Muscle layer of colon (tissue), 2 donors: Measurements from ENCODE around the gene LSM12.

Source experiments
- H3K27ac ChIP-seq: one replicate; pipeline ENCODE4 v1.7.0; 2013; ENCODE audit warnings: low read depth, mild to moderate bottlenecking, low read length, moderate library complexity
- H3K27me3 ChIP-seq, 2 donors: one replicate each; pipeline ENCODE4 v1.7.0; 2013; ENCODE audit warnings: low read length in 2 of 2, mild to moderate bottlenecking in 2 of 2; ENCODE audit not compliant: insufficient read depth in 2 of 2, control insufficient read depth in 1 of 2
- H3K36me3 ChIP-seq: one replicate; pipeline ENCODE4 v1.7.0; 2013; ENCODE audit warnings: mild to moderate bottlenecking, low read length; ENCODE audit not compliant: insufficient read depth
- H3K4me1 ChIP-seq: one replicate; pipeline ENCODE4 v1.7.0; 2013; ENCODE audit warnings: mild to moderate bottlenecking, low read length; ENCODE audit not compliant: insufficient read depth
- H3K4me3 ChIP-seq, 2 donors: one replicate each; pipeline ENCODE4 v1.7.0; 2013; ENCODE audit warnings: low read length in 2 of 2, low read depth in 1 of 2, mild to moderate bottlenecking in 1 of 2, moderate library complexity in 1 of 2
- H3K9ac ChIP-seq: one replicate; pipeline ENCODE4 v1.7.0; 2013; ENCODE audit warnings: low read length
- H3K9me3 ChIP-seq: one replicate; pipeline ENCODE4 v1.7.0; 2013; ENCODE audit warnings: mild to moderate bottlenecking, low read length
- donor health status: abdominal sarcoma.
- donor health status: Adenocarcinoma of cecum.

Gene LSM12

DNA sequence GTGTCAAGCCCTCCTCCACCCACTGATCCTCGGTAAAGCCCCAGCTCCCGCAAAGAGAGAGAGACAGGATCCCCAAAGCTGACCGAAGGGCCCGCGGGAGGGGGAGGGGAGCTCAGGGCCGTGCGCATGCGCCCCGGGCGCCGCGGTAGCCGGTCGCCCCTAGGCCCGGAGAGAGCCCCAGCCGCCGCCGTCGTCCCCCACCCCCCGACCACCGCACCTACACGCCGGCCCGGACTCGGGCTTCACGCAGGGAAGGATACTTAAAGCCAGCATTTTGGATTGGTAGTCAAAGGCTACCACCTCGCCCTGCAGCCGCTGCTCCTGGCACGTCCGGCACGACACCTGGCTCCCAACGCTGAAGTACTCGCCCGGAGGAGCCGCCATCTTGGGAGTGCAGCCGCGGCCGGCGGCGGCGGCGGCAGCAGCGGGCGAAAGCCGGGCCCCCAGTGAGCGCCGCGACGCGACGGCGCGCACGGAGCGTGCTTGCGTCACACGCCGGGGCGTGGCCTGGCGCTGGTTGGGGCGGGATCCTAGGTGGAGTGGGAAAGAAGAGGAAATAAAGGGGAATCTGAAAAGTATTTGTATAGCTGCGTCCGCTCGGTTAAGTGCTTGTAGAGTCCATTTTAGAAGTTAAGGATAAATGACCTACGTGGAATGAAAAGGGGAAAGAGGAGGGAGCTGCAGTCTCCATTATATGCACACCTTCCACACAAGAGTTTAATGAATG lies at the start of gene LSM12:
TSS of gene LSM12 (minus strand) at position 468 of the 727 bp plus-strand sequence. CDS start at position 384, 84 bp downstream.
- no peaks in the 10 kb centered on the region for H3K9me3 ChIP-seq
- H3K4me3 ChIP-seq = peak within 1 kb of the TSS; percentile 77 to 93
- peak within 1 kb of the TSS; percentile 96 for H3K9ac ChIP-seq
- H3K27ac ChIP-seq = peak within 1 kb of the TSS; percentile 94
- peaks cover 23% of the 10 kb centered on the region for H3K4me1 ChIP-seq
- H3K36me3 ChIP-seq = peaks cover 13% of the 10 kb centered on the region
- H3K27me3 ChIP-seq = no peaks in the 10 kb centered on the region

DNA sequence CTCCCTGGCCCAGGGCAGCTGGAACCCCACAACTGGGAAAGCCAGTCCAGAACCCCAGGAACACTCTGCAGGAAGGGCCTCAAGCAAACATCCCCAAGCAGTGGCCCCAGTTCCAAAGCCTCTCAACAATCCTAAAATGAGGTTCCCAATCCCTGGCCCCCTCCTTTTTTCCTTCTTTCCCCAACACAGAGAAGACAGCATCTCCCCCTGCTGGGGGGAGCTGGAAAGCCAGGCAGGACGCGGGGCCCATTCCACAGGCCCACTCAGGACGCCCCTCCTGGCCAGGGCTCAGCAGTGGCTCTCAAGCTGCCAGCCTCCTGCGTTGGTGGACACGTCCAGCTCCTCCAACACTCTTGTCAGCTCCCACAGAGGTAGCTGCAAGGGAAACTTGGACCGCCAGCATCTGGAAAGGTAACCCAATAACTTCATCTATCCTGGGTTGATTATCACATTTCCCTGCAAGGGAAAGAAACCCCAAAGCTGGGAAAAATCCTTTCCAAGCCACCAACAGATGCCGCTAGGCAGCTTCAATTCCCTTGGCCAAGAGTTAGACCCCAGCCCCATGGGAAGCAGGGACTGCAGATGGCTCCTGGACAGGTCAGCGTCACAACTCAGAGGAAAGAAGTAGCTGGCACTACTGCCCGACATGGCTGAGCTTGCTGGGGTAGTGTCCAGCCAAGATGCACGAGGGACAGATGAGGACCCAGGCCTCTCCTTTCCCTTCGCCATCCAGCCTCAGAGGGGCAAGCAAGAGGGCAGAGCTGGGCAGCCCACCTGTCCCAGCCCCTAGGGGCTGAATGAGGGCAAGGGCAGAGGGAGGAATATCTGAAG lies 49.3 kb upstream of the LSM12 start:
- Histone ChIP-seq H3K36me3 (peaks cover 44% of the 10 kb centered on the region), H3K27me3 (no peaks in the 10 kb centered on the region), H3K27ac (no peak overlapping the region), H3K9me3 (no peaks in the 10 kb centered on the region), H3K9ac (no peak overlapping the region), H3K4me3 (no peak overlapping the region), H3K4me1 (peaks cover 52% of the 10 kb centered on the region)

DNA sequence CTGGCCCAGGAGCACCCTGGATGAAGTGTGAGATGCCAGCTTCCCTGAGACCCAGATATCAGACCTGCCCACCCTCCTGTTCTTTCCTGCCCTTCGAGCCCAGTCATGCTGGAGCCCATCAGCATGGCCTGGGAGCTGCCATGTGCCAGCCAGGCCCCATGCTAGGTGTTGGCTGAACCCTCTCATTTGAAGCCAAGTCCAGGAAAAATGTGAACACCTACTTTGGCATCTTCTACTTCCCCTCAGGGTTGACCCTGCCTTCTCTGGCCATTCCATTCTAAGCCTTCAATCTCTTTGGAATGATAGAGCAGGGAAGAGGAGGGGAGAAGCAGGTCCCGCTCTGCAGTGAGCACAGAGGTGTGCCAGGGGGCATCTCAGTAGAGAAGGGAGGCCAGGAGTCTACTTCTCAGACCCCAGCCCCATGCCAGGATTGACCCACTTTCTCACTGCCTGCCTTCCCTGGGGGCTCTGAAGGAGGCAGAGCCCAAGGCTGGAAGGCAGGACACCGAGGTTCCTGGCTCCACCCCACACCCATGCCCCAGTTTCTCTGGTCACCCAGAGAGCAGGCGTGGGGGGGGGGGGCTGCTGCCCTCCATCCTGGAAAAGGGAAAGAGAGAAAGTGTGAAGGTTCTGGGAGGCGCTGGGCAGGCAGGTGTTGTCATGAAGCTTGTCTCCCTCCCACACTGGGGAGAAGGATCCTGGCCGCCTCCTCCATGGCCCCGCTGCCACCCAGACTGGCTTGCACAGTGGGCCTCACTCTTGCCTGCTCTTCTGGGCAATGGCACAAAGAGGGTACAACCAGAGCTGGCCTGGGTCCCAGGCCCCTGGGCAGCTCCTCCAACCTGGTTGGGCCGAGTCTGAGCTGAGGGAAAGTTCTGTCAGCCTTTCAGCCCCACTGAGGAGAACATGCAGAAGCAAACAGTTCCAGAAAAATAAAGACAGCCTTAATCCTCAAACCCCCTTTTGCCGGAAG lies 47.7 kb upstream of the LSM12 start:
- H3K4me1 ChIP-seq = peaks cover 61% of the 10 kb centered on the region
- no peak overlapping the region for H3K4me3 ChIP-seq
- H3K9me3 ChIP-seq = no peaks in the 10 kb centered on the region
- H3K9ac ChIP-seq = no peak overlapping the region
- H3K36me3 ChIP-seq = peaks cover 37% of the 10 kb centered on the region
- H3K27me3 ChIP-seq = no peaks in the 10 kb centered on the region
- no peak overlapping the region for H3K27ac ChIP-seq

DNA sequence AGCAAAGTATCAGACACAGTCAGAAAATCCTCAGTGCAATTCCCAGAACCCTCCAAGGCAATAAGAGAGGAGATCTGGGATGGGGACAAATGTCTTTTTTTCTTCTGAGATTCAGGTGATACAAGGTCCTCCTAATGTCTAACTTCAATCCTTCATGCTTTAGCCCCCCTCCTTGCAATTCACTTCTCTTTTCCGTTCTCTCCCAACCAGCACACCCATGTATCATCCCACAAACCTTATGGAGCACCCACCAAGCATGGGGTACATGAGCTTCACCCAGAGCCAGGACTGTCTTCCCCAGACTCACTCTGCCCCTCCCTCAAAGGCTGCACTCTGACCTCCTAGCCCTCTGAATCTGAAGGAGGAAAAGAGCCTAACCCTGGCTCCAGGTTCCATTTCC lies 46.9 kb upstream of the LSM12 start:
- Histone ChIP-seq H3K4me1 (peaks cover 61% of the 10 kb centered on the region), H3K9ac (no peak overlapping the region), H3K36me3 (peaks cover 37% of the 10 kb centered on the region), H3K27me3 (no peaks in the 10 kb centered on the region), H3K4me3 (no peak overlapping the region), H3K27ac (no peak overlapping the region), H3K9me3 (no peaks in the 10 kb centered on the region)

DNA sequence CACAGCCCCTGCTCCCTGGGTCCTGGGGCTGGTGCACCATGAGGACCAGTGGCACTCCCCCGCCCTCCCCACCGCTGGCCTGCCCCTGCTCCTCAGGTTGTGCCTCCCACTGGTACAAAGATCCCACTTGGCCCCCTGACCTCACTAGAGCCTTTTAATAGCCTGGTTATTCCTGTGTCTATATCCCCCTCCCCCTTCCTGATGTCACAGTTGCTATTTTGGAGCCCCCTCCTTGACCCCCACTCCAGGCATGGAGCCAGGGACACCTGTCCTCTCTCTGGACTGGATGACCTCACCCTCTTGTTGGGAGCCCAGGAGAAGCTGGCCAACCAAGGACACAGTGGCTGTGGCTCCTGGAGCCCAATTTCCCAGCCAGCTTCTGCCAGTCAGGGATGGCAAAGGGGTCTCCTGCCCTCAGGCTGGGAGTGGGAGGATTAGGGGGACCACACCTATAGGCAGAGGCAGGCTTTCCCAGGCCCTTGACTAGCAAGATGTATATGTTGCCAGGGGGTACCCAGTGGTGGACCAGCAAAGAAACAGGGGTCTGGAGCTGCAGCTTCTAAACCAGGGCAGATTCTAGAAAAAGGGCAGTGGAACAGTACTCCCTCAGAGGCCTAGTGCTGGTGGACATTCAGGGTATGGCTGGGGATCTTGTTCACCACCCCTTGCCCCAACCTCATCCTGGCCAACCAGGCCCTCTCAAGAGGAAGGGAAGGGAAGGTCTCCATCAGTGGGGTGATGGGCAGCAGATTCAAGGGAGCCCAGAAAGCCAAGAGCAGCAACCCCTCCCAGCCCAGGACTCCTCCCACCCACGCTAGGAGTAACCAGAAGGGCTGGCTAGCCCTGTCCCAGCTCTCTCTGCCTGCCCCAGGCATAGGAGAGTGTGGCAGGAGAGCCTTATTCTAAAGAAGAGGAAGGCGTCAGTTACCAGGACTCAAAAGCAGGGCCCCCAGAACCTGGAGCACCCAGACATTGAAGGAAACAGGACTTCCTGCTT lies 46.1 kb upstream of the LSM12 start:
- Histone ChIP-seq H3K27ac (no peak overlapping the region), H3K36me3 (peaks cover 37% of the 10 kb centered on the region), H3K9me3 (no peaks in the 10 kb centered on the region), H3K9ac (no peak overlapping the region), H3K4me1 (peaks cover 68% of the 10 kb centered on the region), H3K4me3 (no peak overlapping the region), H3K27me3 (no peaks in the 10 kb centered on the region)

DNA sequence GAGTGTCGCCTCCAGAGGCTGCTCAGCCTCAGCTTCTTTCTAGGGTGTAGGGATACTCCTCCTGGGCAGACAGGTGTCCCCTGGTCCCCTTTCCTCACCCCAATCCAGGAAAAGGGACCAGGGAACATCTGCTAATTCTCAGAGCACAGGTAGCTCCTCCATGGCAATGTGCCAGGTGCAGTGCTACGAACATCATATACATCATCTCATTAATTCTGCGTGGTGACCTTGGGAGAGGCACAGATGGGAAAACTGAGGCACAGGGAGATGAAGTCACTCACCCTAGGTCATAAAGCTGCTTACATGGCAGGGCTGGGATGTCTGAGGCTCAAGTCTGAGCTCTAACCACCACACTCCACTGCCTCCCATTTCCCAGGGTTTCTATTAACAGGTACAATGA lies 45.3 kb upstream of the LSM12 start:
- H3K27me3 ChIP-seq = no peaks in the 10 kb centered on the region
- H3K27ac ChIP-seq = no peak overlapping the region
- no peak overlapping the region for H3K9ac ChIP-seq
- H3K4me1 ChIP-seq = peaks cover 76% of the 10 kb centered on the region
- H3K9me3 ChIP-seq = no peaks in the 10 kb centered on the region
- H3K36me3 ChIP-seq = peaks cover 32% of the 10 kb centered on the region
- no peak overlapping the region for H3K4me3 ChIP-seq

DNA sequence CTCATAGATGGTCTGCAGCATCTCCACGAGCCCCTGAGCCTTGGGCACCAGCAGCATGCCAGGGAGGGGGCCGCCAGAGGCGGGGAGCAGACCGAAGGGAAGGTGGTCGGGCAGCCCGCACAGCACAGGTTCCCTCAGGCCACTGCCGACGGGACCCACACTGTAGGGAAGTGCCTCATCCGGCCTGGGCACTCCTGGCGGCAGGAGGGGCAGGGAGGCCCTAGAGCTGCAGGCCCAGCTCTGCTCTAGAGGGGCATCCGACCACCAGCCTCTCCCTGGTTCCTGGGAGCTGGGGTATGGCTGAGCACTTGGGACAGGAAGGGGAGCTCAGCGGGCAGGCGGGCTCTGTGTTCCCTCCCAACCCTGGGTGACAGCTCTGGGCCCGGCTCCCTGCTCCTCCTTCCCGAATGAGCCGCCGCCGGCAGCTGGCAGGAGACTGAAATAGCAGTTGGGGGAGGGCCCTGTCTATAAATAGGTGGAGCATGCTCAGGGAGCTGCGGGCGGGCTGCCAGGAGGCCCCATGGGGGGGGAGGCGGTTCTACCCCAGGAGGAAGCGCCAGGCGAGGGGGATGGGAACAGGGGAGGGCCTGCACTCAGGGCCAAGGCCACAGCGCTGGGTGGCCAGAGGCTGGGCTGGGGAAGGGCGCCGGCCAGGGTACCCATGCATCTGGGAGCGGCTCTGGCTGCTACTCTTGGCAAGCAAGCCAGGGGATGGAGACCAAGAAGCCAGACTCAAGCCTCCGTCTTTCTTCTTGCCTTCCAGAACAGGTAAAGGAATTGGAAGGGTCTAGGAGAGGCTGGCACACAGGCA lies 44.6 kb upstream of the LSM12 start:
- no peaks in the 10 kb centered on the region for H3K9me3 ChIP-seq

DNA sequence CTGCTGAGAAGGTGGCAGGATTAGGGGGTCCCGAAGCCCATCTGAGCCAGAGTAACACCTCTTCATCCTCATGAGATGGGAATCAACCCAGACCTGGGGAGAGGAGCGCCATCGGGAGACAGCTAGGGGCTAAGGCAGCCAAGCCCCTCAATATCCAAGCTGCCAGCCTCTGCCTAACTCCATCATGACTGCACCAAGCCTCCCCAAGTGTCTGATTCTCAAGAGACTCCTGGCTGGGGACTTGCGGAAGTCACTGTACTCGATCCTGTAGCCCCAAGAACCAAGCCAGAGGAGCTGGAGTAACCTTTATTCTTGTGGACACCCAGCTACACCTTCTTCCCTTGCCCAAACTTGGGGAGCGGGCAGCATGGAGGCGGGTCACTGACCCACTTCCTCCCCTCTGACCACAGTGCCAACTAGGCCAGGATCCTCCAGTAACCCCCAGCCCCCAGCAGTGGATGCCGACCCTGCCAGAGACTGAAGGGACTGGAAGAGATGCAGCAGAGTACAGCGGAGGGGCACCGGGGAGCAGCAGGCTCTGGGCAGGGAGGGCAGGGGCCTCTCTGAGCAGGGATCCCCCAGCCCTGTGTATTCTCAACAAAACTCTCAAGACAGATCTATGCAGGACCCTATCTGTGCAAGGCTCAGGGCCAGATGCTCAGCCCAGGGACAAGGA lies 43.7 kb upstream of the LSM12 start:
- Histone ChIP-seq H3K36me3 (peaks cover 18% of the 10 kb centered on the region), H3K9ac (peak overlapping the region; percentile 28), H3K27me3 (no peaks in the 10 kb centered on the region), H3K4me1 (peaks cover 78% of the 10 kb centered on the region), H3K9me3 (no peaks in the 10 kb centered on the region), H3K27ac (peak overlapping the region; percentile 68), H3K4me3 (peak overlapping the region; percentile 2 to 52)

More for the DNA sequence above, 44.6 kb upstream of the LSM12 start:
- Histone ChIP-seq H3K9ac (no peak overlapping the region), H3K4me3 (peak overlapping the region; percentile 2 to 52), H3K27me3 (no peaks in the 10 kb centered on the region), H3K36me3 (peaks cover 25% of the 10 kb centered on the region), H3K27ac (peak overlapping the region; percentile 68), H3K4me1 (peaks cover 73% of the 10 kb centered on the region)

DNA sequence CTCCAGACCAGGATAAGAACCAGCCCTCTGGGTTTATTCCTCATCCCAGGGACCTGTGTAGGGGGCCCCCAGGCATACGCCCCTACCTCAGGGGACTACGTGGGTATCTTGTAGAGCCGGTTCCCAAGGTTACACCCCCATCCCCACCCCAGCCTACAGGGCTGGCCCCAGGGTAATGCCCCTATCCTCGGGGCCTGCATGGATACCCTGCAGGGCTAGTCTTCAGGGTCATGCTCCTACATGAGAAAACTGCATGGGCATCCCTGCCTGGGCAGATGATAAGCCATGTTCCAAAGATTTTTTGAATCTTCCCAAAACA lies 42.8 kb upstream of the LSM12 start:
- peak overlapping the region in 1 of 2 donors; percentile 12 for H3K4me3 ChIP-seq

More for the DNA sequence above, 42.8 kb upstream of the LSM12 start:
- H3K9ac ChIP-seq = no peak overlapping the region
- no peaks in the 10 kb centered on the region for H3K27me3 ChIP-seq
- H3K36me3 ChIP-seq = peaks cover 18% of the 10 kb centered on the region
- H3K27ac ChIP-seq = peak overlapping the region; percentile 93
- H3K4me1 ChIP-seq = peaks cover 86% of the 10 kb centered on the region
- no peaks in the 10 kb centered on the region for H3K9me3 ChIP-seq
